Ovary (tissue), 3 donors: ENCODE results near the gene TEX261.

Experiments used
- CTCF ChIP-seq, 3 donors: fragments of 450-650 bp in 2 of 3; fragments of 200-600 bp in 1 of 3; IDR thresholded peaks; one replicate each; pipeline versions ENCODE4 v1.5.1 to v1.8.0; 2016 to 2022; ENCODE audit warnings: antibody characterized with exemption in 3 of 3, mild to moderate bottlenecking in 1 of 3
- EP300 ChIP-seq: sonication (generic); formaldehyde crosslinking; IDR thresholded peaks from one replicate; pipeline ENCODE4 v1.6.1; 2017; ENCODE audit warnings: antibody characterized with exemption
- POLR2A ChIP-seq: fragments of 450-650 bp; IDR thresholded peaks from one replicate; pipeline ENCODE4 v1.6.1; 2017; ENCODE audit warnings: antibody characterized with exemption, mild to moderate bottlenecking, moderate library complexity
- donor health status: DM: no; HTN: no; CAD: no.

- TF ChIP-seq CTCF (IDR thresholded peaks at IDR 0.05) (no peak), POLR2A (no peak), EP300 (no peak)
These were observed 15.0 kb downstream of the TEX261 start for GRCh38 chr2:70979626-70980025.
